HEK293 (cell line): ENCODE measurements around the gene HARS2.

ENCODE experiments used
- CTCF ChIP-seq: fragments of 450-650 bp; formaldehyde crosslinking; IDR thresholded peaks from 2 replicates; pipeline ENCODE4 v1.5.1; 2016; ENCODE audit warnings: missing biosample characterization, missing genetic modification characterization
- ZNF133 ChIP-seq: fragments of 450-650 bp; formaldehyde crosslinking; IDR thresholded peaks from 2 replicates; pipeline ENCODE4 v1.5.1; 2016; ENCODE audit warnings: missing biosample characterization, missing genetic modification characterization
- ZNF785 ChIP-seq: fragments of 450-650 bp; formaldehyde crosslinking; IDR thresholded peaks from 2 replicates; pipeline ENCODE4 v1.5.1; 2016; ENCODE audit warnings: missing biosample characterization, missing genetic modification characterization

GRCh38 chr5:140673187-140673976 lies 17.9 kb upstream of the HARS2 start, which contains the start of gene DND1:
- TF ChIP-seq ZNF785 (tag by site-specific recombination) = no peak
- TF ChIP-seq CTCF (tag by site-specific recombination) = no peak
- TF ChIP-seq ZNF133 (tag by site-specific recombination) = no peak
